Endothelial cell of umbilical vein (primary cell): ENCODE results near the gene VSX1.

Source experiments
- CTCF ChIP-seq, 2 donors: IDR thresholded peaks; 1 replicate in 1 of 2; 2 replicates in 1 of 2; pipeline ENCODE4 v1.5.1; 2011; ENCODE audit warnings: low read length in 2 of 2, mild to moderate bottlenecking in 2 of 2, moderate library complexity in 2 of 2, control low read depth in 1 of 2, inconsistent platforms in 1 of 2, low read depth in 1 of 2; ENCODE audit not compliant: insufficient read depth in 1 of 2; ENCODE audit errors: extremely low read depth in 1 of 2
- EZH2 ChIP-seq: IDR thresholded peaks from 2 replicates; pipeline ENCODE4 v1.6.1; 2012; ENCODE audit warnings: borderline replicate concordance, low read depth, mild to moderate bottlenecking, moderate library complexity, low read length, inconsistent platforms; ENCODE audit not compliant: severe bottlenecking
- GATA2 ChIP-seq: IDR thresholded peaks from 2 replicates; pipeline ENCODE4 v1.7.0; 2011; ENCODE audit warnings: low read depth, mild to moderate bottlenecking, moderate library complexity, mixed read lengths, low read length; ENCODE audit not compliant: insufficient read length, insufficient read depth
- MAX ChIP-seq: IDR thresholded peaks from 2 replicates; pipeline ENCODE4 v1.6.1; 2011; ENCODE audit not compliant: insufficient read depth, insufficient read length
- MYC ChIP-seq: IDR thresholded peaks from one replicate; pipeline ENCODE4 v1.6.1; 2011; ENCODE audit warnings: mild to moderate bottlenecking, low read depth, low read length
- POLR2A ChIP-seq: IDR thresholded peaks from 2 replicates; pipeline ENCODE4 v1.6.1; 2012; ENCODE audit warnings: low read depth, mild to moderate bottlenecking, control low read depth, low read length
- POLR2AphosphoS5 ChIP-seq: IDR thresholded peaks from 2 replicates; pipeline ENCODE4 v1.6.1; 2012; ENCODE audit warnings: low read depth, mild to moderate bottlenecking, control low read depth, low read length, moderate library complexity; ENCODE audit not compliant: insufficient read depth

GRCh38 chr20:25076201-25076600 is 5.7 kb downstream of the VSX1 start:
- TF ChIP-seq CTCF (IDR thresholded peaks at IDR 0.05; ENCODE audit: extremely low read depth in 1 of 2, insufficient read depth in 1 of 2, low read depth in 1 of 2, low read length in 2 of 2) (no peak), POLR2A (no peak), MAX (no peak), POLR2AphosphoS5 (no peak), GATA2 (no peak), MYC (no peak), EZH2 (no peak)
